KMS-11 (cell line): ENCODE data around the gene PER3.

Experiments used
- H2AFZ ChIP-seq: fragments of 200-600 bp; sonication (generic); 2 replicates; pipeline ENCODE4 v1.6.1; 2016; ENCODE audit warnings: antibody characterized with exemption, mixed run types, low read depth
- H3K27ac ChIP-seq: fragments of 200-600 bp; sonication (generic); 2 replicates; pipeline ENCODE4 v1.6.1; 2016; ENCODE audit warnings: mild to moderate bottlenecking, mixed run types
- H3K27me3 ChIP-seq: fragments of 200-600 bp; sonication (generic); 2 replicates; pipeline ENCODE4 v1.6.1; 2017; ENCODE audit warnings: mild to moderate bottlenecking, low read depth, mixed run types, moderate library complexity; ENCODE audit not compliant: insufficient read depth
- H3K36me3 ChIP-seq: fragments of 200-600 bp; sonication (generic); 2 replicates; pipeline ENCODE4 v1.6.1; 2017; ENCODE audit warnings: mild to moderate bottlenecking, mixed run types; ENCODE audit not compliant: insufficient read depth
- H3K4me1 ChIP-seq: fragments of 200-600 bp; sonication (generic); 2 replicates; pipeline ENCODE4 v1.6.1; 2016; ENCODE audit warnings: mild to moderate bottlenecking, low read depth, mixed run types; ENCODE audit not compliant: poor library complexity, severe bottlenecking
- H3K4me2 ChIP-seq: fragments of 200-600 bp; sonication (generic); 2 replicates; pipeline ENCODE4 v1.7.0; 2016; ENCODE audit warnings: mild to moderate bottlenecking, mixed run types
- H3K4me3 ChIP-seq: fragments of 200-600 bp; sonication (generic); IDR thresholded peaks from 2 replicates; pipeline ENCODE4 v1.6.1; 2017; ENCODE audit warnings: low read depth, low read length, mixed read lengths; ENCODE audit not compliant: insufficient read depth
- H3K79me2 ChIP-seq: fragments of 200-600 bp; sonication (generic); 2 replicates; pipeline ENCODE4 v1.6.1; 2016; ENCODE audit warnings: low read depth, mixed run types; ENCODE audit not compliant: insufficient read depth
- H3K9ac ChIP-seq: fragments of 200-600 bp; sonication (generic); 2 replicates; pipeline ENCODE4 v1.6.1; 2016; ENCODE audit warnings: mild to moderate bottlenecking, mixed run types
- H4K20me1 ChIP-seq: fragments of 200-600 bp; sonication (generic); 2 replicates; pipeline ENCODE4 v1.6.1; 2016; ENCODE audit warnings: mild to moderate bottlenecking, mixed run types; ENCODE audit not compliant: insufficient read depth
- TF ChIP-seq, protein P1 (sequence below): fragments of 200-600 bp; sonication (generic); conservative IDR thresholded peaks from 2 replicates; pipeline ENCODE4 v1.6.1; 2017; ENCODE audit warnings: low read depth, mild to moderate bottlenecking, antibody characterized with exemption, low read length, moderate library complexity, mixed read lengths

Gene PER3

GRCh38 chr1:7808253-7808844, 24.3 kb downstream of the PER3 start:
- TF ChIP-seq, protein P1, sequence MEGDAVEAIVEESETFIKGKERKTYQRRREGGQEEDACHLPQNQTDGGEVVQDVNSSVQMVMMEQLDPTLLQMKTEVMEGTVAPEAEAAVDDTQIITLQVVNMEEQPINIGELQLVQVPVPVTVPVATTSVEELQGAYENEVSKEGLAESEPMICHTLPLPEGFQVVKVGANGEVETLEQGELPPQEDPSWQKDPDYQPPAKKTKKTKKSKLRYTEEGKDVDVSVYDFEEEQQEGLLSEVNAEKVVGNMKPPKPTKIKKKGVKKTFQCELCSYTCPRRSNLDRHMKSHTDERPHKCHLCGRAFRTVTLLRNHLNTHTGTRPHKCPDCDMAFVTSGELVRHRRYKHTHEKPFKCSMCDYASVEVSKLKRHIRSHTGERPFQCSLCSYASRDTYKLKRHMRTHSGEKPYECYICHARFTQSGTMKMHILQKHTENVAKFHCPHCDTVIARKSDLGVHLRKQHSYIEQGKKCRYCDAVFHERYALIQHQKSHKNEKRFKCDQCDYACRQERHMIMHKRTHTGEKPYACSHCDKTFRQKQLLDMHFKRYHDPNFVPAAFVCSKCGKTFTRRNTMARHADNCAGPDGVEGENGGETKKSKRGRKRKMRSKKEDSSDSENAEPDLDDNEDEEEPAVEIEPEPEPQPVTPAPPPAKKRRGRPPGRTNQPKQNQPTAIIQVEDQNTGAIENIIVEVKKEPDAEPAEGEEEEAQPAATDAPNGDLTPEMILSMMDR: peak; percentile 80
- H3K27me3 ChIP-seq: no peaks in the 10 kb centered on the region
- no peaks in the 10 kb centered on the region for H4K20me1 ChIP-seq
- no peaks in the 10 kb centered on the region for H3K36me3 ChIP-seq
- H3K4me1 ChIP-seq: no peaks in the 10 kb centered on the region
- H3K27ac ChIP-seq: no peak overlapping the region
- H3K9ac ChIP-seq: no peak overlapping the region
- H3K4me3 ChIP-seq: no peak overlapping the region
- H2AFZ ChIP-seq: no peak overlapping the region
- no peak overlapping the region for H3K4me2 ChIP-seq
- H3K79me2 ChIP-seq: no peaks in the 10 kb centered on the region

DNA sequence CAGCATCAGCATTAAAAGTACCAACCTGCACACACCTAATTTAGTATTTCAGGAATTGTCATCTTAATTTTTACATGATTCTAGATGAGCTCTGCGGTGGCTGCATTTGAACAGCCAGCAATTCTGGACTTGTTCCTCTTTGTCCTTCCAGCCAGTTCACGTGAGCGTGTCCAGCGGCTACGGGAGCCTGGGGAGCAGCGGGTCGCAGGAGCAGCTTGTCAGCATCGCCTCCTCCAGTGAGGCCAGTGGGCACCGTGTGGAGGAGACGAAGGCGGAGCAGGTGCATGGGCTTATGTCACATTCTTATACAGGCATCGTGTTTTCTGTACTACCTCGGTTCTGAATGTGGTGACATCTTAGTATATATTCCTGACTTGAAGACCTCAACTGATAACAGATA, 25.7 kb downstream of the PER3 start:
- Histone ChIP-seq H3K27ac (no peak overlapping the region), H3K4me2 (no peak overlapping the region), H3K36me3 (no peaks in the 10 kb centered on the region), H4K20me1 (no peaks in the 10 kb centered on the region), H3K9ac (no peak overlapping the region), H3K79me2 (no peaks in the 10 kb centered on the region), H3K4me3 (no peak overlapping the region), H3K27me3 (no peaks in the 10 kb centered on the region), H2AFZ (no peak overlapping the region), H3K4me1 (no peaks in the 10 kb centered on the region)
- TF ChIP-seq, protein P1: no peak

GRCh38 chr1:7810395-7810794, 26.3 kb downstream of the PER3 start:
- Histone ChIP-seq H2AFZ (no peak overlapping the region), H3K4me3 (no peak overlapping the region), H3K79me2 (no peaks in the 10 kb centered on the region), H3K9ac (no peak overlapping the region), H3K27ac (no peak overlapping the region), H3K36me3 (no peaks in the 10 kb centered on the region), H4K20me1 (no peaks in the 10 kb centered on the region), H3K4me2 (no peak overlapping the region), H3K4me1 (no peaks in the 10 kb centered on the region), H3K27me3 (no peaks in the 10 kb centered on the region)
- TF ChIP-seq, protein P1: no peak

- Histone ChIP-seq H3K4me1 (no peaks in the 10 kb centered on the region), H3K79me2 (no peaks in the 10 kb centered on the region), H3K36me3 (no peaks in the 10 kb centered on the region), H4K20me1 (no peaks in the 10 kb centered on the region), H2AFZ (no peak overlapping the region), H3K4me3 (no peak overlapping the region), H3K27ac (no peak overlapping the region), H3K4me2 (no peak overlapping the region), H3K27me3 (no peaks in the 10 kb centered on the region), H3K9ac (no peak overlapping the region)
- TF ChIP-seq, protein P1: no peak
Observed at GRCh38 chr1:7811476-7811875, 27.4 kb downstream of the PER3 start.
